KMS-11 (cell line): ENCODE results near the gene PDE1C.

ENCODE experiments used
- H2AFZ ChIP-seq: fragments of 200-600 bp; sonication (generic); 2 replicates; pipeline ENCODE4 v1.6.1; 2016; ENCODE audit warnings: antibody characterized with exemption, mixed run types, low read depth
- H3K27ac ChIP-seq: fragments of 200-600 bp; sonication (generic); 2 replicates; pipeline ENCODE4 v1.6.1; 2016; ENCODE audit warnings: mild to moderate bottlenecking, mixed run types
- H3K27me3 ChIP-seq: fragments of 200-600 bp; sonication (generic); 2 replicates; pipeline ENCODE4 v1.6.1; 2017; ENCODE audit warnings: mild to moderate bottlenecking, low read depth, mixed run types, moderate library complexity; ENCODE audit not compliant: insufficient read depth
- H3K36me3 ChIP-seq: fragments of 200-600 bp; sonication (generic); 2 replicates; pipeline ENCODE4 v1.6.1; 2017; ENCODE audit warnings: mild to moderate bottlenecking, mixed run types; ENCODE audit not compliant: insufficient read depth
- H3K4me1 ChIP-seq: fragments of 200-600 bp; sonication (generic); 2 replicates; pipeline ENCODE4 v1.6.1; 2016; ENCODE audit warnings: mild to moderate bottlenecking, low read depth, mixed run types; ENCODE audit not compliant: poor library complexity, severe bottlenecking
- H3K4me2 ChIP-seq: fragments of 200-600 bp; sonication (generic); 2 replicates; pipeline ENCODE4 v1.7.0; 2016; ENCODE audit warnings: mild to moderate bottlenecking, mixed run types
- H3K4me3 ChIP-seq: fragments of 200-600 bp; sonication (generic); IDR thresholded peaks from 2 replicates; pipeline ENCODE4 v1.6.1; 2017; ENCODE audit warnings: low read depth, low read length, mixed read lengths; ENCODE audit not compliant: insufficient read depth
- H3K79me2 ChIP-seq: fragments of 200-600 bp; sonication (generic); 2 replicates; pipeline ENCODE4 v1.6.1; 2016; ENCODE audit warnings: low read depth, mixed run types; ENCODE audit not compliant: insufficient read depth
- H3K9ac ChIP-seq: fragments of 200-600 bp; sonication (generic); 2 replicates; pipeline ENCODE4 v1.6.1; 2016; ENCODE audit warnings: mild to moderate bottlenecking, mixed run types
- H4K20me1 ChIP-seq: fragments of 200-600 bp; sonication (generic); 2 replicates; pipeline ENCODE4 v1.6.1; 2016; ENCODE audit warnings: mild to moderate bottlenecking, mixed run types; ENCODE audit not compliant: insufficient read depth
- CTCF ChIP-seq: fragments of 200-600 bp; sonication (generic); conservative IDR thresholded peaks from 2 replicates; pipeline ENCODE4 v1.6.1; 2017; ENCODE audit warnings: low read depth, mild to moderate bottlenecking, antibody characterized with exemption, low read length, moderate library complexity, mixed read lengths

The PDE1C gene

GRCh38 chr7:32070406-32071360 is at the start of gene PDE1C:
Gene PDE1C, minus strand, starts transcription at chr7:32070407.
- Histone ChIP-seq H2AFZ (no peak within 1 kb of the TSS), H3K4me2 (no peak within 1 kb of the TSS), H3K4me3 (no peak within 1 kb of the TSS), H3K27ac (no peak within 1 kb of the TSS), H4K20me1 (no peaks in the 10 kb centered on the region), H3K79me2 (no peaks in the 10 kb centered on the region), H3K9ac (no peak within 1 kb of the TSS), H3K4me1 (peaks cover 11% of the 10 kb centered on the region), H3K36me3 (no peaks in the 10 kb centered on the region), H3K27me3 (no peaks in the 10 kb centered on the region)
- TF ChIP-seq CTCF, result no peak

GRCh38 chr7:32119790-32120196 is 49.6 kb upstream of the PDE1C start:
- Histone ChIP-seq H3K4me3 (no peak overlapping the region), H3K4me2 (no peak overlapping the region), H3K4me1 (no peaks in the 10 kb centered on the region), H3K27me3 (no peaks in the 10 kb centered on the region), H3K9ac (no peak overlapping the region), H3K27ac (no peak overlapping the region), H4K20me1 (no peaks in the 10 kb centered on the region), H2AFZ (no peak overlapping the region), H3K36me3 (no peaks in the 10 kb centered on the region), H3K79me2 (no peaks in the 10 kb centered on the region)
- TF ChIP-seq CTCF, result no peak

GRCh38 chr7:32117837-32118236 is 47.6 kb upstream of the PDE1C start:
- Histone ChIP-seq H3K36me3 (no peaks in the 10 kb centered on the region), H3K27me3 (no peaks in the 10 kb centered on the region), H4K20me1 (no peaks in the 10 kb centered on the region), H3K4me1 (no peaks in the 10 kb centered on the region), H3K4me2 (no peak overlapping the region), H3K79me2 (no peaks in the 10 kb centered on the region), H3K27ac (no peak overlapping the region), H3K9ac (no peak overlapping the region), H3K4me3 (no peak overlapping the region), H2AFZ (no peak overlapping the region)
- TF ChIP-seq CTCF, result no peak

- no peak for TF ChIP-seq CTCF
- no peak overlapping the region for H3K9ac ChIP-seq
- no peaks in the 10 kb centered on the region for H3K4me1 ChIP-seq
- no peak overlapping the region for H3K27ac ChIP-seq
- no peaks in the 10 kb centered on the region for H3K27me3 ChIP-seq
- H2AFZ ChIP-seq, result no peak overlapping the region
- H3K4me2 ChIP-seq, result no peak overlapping the region
- H3K4me3 ChIP-seq, result no peak overlapping the region
- H4K20me1 ChIP-seq, result no peaks in the 10 kb centered on the region
- H3K36me3 ChIP-seq, result no peaks in the 10 kb centered on the region
- no peaks in the 10 kb centered on the region for H3K79me2 ChIP-seq
These were observed 46.2 kb upstream of the PDE1C start for GRCh38 chr7:32116436-32116835.
